D721Med (cell line): ENCODE measurements around the gene RARB.

Source experiments
- DNase-seq: peaks from one replicate; pipeline ENCODE4 v3.0.0; 2011; ENCODE audit warnings: low spot score; ENCODE audit not compliant: insufficient read length
- FAIRE-seq: peaks from 2 replicates; lab custom pipeline; 2011; peaks lifted over from hg19 to GRCh38; lab: Jason Lieb, UNC
- CTCF ChIP-seq: IDR thresholded peaks from 2 replicates; pipeline ENCODE4 v1.5.1; 2012; ENCODE audit warnings: mild to moderate bottlenecking, control low read depth; ENCODE audit not compliant: insufficient read depth; ENCODE audit errors: missing control alignments

Gene RARB

DNA sequence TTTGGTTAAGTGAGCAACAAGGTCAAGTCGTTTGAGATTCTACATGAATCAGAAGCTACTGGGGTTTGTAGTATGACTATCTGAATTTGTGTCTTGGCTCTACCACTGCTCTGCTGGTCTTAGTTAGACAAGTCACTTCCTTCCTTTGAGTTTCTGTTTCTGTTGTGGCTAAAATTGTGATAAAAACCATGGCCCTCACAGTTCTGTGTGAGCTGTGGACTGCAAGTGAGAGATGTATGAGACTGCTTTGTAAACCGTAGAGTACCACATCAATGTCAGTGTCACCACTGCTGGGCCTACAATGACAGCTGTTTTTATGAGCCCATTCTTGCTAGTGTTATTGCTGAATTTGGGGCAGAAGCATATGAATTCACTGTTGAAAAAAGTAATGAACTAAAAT is 32.7 kb downstream of the RARB start:
- FAIRE-seq = no peak
- no peak for DNase-seq
- no peak for TF ChIP-seq CTCF

GRCh38 chr3:25461946-25462345 is 33.9 kb downstream of the RARB start:
- FAIRE-seq (no peak), DNase-seq (no peak)
- no peak for TF ChIP-seq CTCF

DNA sequence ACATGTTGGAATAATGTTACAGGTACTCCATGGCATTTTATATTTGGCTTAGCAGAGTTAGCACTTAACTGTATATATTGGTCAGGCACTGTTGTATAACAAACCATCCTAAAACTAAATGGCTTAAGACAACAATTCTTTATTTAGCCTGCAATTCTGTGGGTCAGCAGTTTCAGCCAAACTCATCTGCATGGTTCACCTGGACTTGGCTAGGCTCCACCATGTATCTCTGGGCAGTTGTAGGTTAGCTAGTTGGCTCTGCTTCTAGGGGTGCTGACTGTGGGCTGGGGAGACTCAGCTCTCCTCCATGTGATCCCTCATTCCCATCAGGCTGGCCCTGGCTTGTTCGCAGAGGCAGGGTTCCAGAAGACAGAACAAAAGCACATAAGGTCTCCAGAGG is 34.4 kb downstream of the RARB start:
- FAIRE-seq = no peak

GRCh38 chr3:25463836-25464418 is 35.9 kb downstream of the RARB start:
- FAIRE-seq (no peak), DNase-seq (no peak)
- no peak for TF ChIP-seq CTCF

More for the DNA sequence above, 34.4 kb downstream of the RARB start:
- no peak for TF ChIP-seq CTCF
- no peak for DNase-seq

GRCh38 chr3:25465266-25465860 is 37.3 kb downstream of the RARB start:
- no peak for FAIRE-seq

DNA sequence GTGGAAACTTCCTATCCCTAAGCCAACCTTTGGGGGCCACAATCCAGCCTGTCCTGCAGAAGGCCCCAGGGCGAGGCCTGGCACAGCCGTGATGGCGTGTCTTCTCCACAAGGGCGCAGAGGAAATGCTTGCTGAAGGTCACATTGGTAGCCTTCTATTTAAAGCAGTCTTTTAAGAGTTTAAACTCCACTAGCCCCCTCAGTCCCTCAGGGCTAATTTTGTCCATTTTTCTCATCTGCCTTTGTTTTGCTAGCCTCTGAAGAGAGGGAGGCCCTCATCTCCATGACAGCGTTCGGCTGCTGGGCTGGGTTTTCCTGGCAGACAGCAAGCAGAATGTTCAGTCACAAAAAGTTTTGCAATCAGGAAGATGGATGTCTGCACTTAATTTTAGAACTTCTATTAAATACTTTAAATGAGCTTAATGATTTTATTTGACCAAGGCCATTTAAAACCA is 40.8 kb downstream of the RARB start:
- TF ChIP-seq CTCF = no peak
- no peak for DNase-seq
- no peak for FAIRE-seq

More at GRCh38 chr3:25465266-25465860, 37.3 kb downstream of the RARB start:
- no peak for DNase-seq
- no peak for TF ChIP-seq CTCF

DNA sequence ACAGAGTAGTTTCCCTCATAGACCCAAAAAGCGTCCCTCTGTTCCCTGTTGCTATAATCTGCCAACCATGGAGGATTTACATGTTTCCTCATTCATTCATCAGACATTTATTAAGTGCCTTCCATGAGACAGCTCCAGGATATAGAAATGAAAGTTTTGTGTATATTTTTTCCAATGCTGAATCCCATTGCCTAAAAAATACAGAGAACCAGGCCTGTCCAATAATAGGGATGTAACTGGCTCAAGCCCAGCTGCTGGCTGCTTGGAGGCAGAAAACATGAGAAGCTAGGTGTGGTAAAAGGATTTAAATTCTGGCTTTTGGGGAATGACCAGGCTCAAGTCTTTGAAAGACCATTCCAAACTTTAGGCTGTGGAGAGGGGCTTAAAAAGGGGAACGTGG is 41.5 kb downstream of the RARB start:
- DNase-seq (no peak), FAIRE-seq (no peak)
- TF ChIP-seq CTCF = no peak
